ENCODE data around the gene SORBS2. TPM values are rescaled to one million over a fixed set of nuclear protein-coding genes. Genes with fewer than 3 reads are reported as not detected.

The SORBS2 gene
- total and polyA plus RNA-seq, 2 donors (not counting 1 experiment from before 2014, with no cell fraction given), result 0.25 to 0.89 TPM

DNA sequence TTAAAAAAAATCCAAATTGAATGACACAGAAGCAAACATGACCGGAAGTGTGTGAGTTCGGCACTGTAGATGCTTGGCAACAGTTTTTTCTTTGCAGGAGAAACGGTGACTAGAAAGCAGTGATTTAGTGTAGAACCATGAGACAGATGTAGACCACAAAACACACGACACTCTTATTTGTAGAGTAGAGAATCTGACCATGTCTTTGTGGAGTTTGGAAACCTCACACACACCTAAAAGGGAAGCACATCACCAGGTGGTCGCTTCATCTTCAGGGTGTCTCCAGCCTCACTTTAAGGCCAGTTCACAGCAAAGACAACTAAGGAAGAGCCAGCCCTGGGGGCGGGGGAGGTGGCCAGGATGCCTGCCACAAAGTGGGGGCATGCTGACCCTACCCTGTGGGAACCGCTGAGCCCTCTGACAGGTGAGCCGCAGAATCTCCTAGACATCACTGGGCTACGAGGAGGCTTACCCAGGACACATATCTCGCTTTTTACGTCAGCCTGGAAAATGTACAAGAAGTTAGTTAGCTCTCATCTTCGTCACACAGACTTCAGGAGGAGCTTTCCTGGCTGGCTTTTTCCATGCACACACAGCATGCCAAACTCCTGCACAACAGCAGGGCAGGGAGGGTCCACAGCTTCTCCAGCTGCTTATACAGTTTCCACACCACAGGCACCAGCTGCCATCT lies 212.3 kb downstream of the SORBS2 start:
- Mint-ChIP-seq H3K27ac (no peak overlapping the region), H3K27me3 (peaks cover 41% of the 10 kb centered on the region)

More for the DNA sequence above, 212.3 kb downstream of the SORBS2 start:
- WGBS (ENCODE audit: insufficient coverage), result 88% methylated on average over 10 of the region's 12 CpGs
- Mint-ChIP-seq H3K4me1 (peaks cover 9% of the 10 kb centered on the region), H3K9me3 (ENCODE audit: insufficient read depth) (no peaks in the 10 kb centered on the region), H3K4me3 (no peak overlapping the region)
- no peaks in the 10 kb centered on the region for H3K9me3 ChIP-seq (ENCODE audit: control extremely low read depth in 1 of 3, control insufficient read depth in 2 of 3, insufficient read depth in 1 of 3, low read length in 2 of 3)
- H3K9ac ChIP-seq (ENCODE audit: low read length), result no peak overlapping the region
- ChIA-PET CTCF (interaction anchor here (1.7 to 4.2 kb wide), 5 partner anchors 10 to 560 kb away, joined by 8 to 31 read pairs (median 20); partner anchors contain the start of genes CCDC110 and UFSP2), POLR2A (no interaction called here)
- H2AFZ ChIP-seq (ENCODE audit: insufficient read depth, low read depth, low read length, poor library complexity, severe bottlenecking), result no peak overlapping the region
- no peak overlapping the region for H3K4me2 ChIP-seq (replicated peaks; ENCODE audit: low read depth, low read length, poor library complexity, severe bottlenecking)
- intact Hi-C loops (cut with micrococcal nuclease), result loop anchor here (5.0 kb wide), 2 partner anchors 62 to 387 kb away; partner anchors contain the start of gene PDLIM3
- no peaks in the 10 kb centered on the region for H3K36me3 ChIP-seq (replicated peaks in 1 of 2; ENCODE audit: control extremely low read depth in 1 of 2, control insufficient read depth in 1 of 2, extremely low read depth in 1 of 2, insufficient read depth in 2 of 2, low read length in 1 of 2)
- TF ChIP-seq EZH2 (IDR thresholded peaks at IDR 0.05; ENCODE audit: borderline replicate concordance, insufficient read depth, low read depth, low read length, poor library complexity, severe bottlenecking) (no peak), CTCF (IDR thresholded peaks at IDR 0.05) (no peak)
- H4K20me1 ChIP-seq (ENCODE audit: control insufficient read depth, insufficient read depth, low read length, poor library complexity, severe bottlenecking), result no peaks in the 10 kb centered on the region
- DNase-seq (no peak), ATAC-seq (ENCODE audit: low read depth) (no peak)
- H3K4me3 ChIP-seq (ENCODE audit: control extremely low read depth in 1 of 5, extremely low read depth in 1 of 5, insufficient read depth in 1 of 5, low read depth in 2 of 5, low read length in 4 of 5), result no peak overlapping the region
- no peak overlapping the region for H3K27ac ChIP-seq (ENCODE audit: low read length in 2 of 2)
- H3K79me2 ChIP-seq (ENCODE audit: control insufficient read depth, insufficient read depth, low read length), result no peaks in the 10 kb centered on the region
- no peaks in the 10 kb centered on the region for H3K4me1 ChIP-seq (ENCODE audit: control insufficient read depth in 2 of 2, insufficient read depth in 2 of 2, low read length in 2 of 2)
- peaks cover 0 to 3% (median 0%) of the 10 kb centered on the region in 4 experiments for H3K27me3 ChIP-seq (replicated peaks in 1 of 4; ENCODE audit: control extremely low read depth in 1 of 4, control insufficient read depth in 3 of 4, insufficient read depth in 4 of 4, low read length in 3 of 4)
